ENCODE data around the gene PAPOLB.

PAPOLB gene

DNA sequence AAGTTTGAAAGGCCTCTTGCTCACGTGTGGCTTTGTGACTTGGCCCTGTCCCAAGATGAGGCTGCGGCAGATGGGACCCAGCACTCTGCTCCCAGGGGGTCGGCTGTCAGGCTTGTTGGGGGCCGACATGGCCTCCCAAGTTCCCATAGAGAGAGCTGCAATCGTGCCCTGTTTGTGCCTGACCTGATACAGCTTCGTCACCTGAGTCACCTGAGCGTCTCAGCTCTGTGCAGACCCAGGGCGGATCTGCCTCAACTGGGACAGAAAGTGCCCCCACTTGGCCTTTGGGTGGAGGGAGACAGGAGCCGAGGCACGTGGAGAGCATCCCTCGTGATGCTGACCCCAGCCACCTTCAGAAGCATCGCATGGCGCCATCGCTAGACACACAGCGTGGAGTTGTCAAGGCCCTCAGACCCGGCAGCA is 21.7 kb downstream of the PAPOLB start:
- DNase-seq = no peak

- DNase-seq = no peak
Measured at GRCh38 chr7:4838626-4839334, 23.1 kb downstream of the PAPOLB start.

DNA sequence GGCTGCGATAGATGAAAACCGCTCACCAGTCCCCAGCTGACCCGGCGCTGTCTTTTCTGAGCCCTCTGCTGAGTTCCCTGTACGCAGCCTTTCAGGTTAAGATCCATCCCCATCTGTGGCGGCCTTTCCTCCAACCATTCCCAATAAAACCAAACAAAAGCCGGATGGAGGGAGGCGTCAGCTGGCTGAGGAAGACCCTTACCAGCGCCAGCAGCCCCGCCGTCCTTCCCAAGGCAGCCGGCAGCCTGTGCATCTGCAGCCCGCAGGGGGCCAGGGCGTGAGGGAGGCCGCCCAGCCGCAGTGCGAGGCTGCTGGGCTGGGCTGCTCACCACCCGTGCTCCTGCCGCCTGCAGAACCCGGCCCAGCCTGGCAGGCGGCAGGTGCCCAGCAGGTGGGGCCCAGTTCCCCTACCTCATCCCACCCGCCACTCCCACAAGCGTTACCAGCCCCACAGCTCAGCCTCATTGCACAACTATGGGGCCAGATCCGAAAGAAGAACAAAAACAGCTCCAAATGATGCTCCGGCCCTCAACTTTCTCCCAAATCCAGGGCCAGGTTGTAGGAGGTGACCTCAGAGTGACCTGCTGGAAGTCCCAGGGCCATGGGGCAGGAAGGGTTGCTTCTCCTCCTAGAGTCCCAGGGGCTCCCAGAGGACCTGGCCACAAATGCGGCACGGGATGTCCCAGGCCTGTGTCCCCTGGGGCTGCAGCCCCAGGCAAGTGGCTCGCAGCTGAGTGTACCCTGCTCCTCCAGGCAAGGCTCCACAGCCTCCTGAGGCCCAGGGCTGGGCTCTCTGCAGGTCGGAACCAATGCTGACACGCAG is 23.8 kb downstream of the PAPOLB start:
- DNase-seq = no peak

DNA sequence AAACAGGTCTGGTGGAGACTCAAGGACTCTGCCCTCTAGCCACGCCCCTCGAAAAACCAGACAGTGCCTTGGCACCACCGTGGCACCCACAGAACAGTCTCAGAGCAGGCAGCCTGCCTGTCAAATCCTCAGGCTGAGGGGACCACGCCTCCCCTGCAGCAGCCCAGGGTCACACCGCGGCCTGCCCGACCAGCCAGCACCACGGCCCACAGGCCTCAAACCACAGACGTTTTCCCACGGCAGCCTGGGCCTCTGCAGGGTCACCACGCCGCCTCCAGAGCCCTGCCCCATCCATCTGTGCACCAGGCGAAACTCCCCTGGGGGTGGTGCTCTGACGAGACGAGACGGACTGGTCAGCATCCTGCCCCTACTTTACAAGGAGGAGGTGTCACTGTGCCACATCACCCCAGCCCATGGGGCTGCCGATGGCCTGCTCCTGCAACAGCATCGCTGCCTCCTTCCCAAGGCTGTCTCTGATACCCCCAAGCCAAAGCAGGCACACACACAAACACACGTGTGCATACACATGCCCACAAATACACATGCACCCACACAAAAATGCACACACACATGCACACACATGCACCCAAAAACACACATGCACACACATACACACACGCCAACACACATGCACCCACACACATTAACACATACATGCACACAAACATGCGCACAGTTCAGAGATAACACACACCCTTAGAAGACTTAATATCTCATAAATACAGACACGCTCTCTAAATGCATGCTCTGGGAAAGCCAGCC is 24.6 kb downstream of the PAPOLB start:
- DNase-seq = no peak

- DNase-seq = no peak
Measured at GRCh38 chr7:4836206-4836661, 25.6 kb downstream of the PAPOLB start.

DNA sequence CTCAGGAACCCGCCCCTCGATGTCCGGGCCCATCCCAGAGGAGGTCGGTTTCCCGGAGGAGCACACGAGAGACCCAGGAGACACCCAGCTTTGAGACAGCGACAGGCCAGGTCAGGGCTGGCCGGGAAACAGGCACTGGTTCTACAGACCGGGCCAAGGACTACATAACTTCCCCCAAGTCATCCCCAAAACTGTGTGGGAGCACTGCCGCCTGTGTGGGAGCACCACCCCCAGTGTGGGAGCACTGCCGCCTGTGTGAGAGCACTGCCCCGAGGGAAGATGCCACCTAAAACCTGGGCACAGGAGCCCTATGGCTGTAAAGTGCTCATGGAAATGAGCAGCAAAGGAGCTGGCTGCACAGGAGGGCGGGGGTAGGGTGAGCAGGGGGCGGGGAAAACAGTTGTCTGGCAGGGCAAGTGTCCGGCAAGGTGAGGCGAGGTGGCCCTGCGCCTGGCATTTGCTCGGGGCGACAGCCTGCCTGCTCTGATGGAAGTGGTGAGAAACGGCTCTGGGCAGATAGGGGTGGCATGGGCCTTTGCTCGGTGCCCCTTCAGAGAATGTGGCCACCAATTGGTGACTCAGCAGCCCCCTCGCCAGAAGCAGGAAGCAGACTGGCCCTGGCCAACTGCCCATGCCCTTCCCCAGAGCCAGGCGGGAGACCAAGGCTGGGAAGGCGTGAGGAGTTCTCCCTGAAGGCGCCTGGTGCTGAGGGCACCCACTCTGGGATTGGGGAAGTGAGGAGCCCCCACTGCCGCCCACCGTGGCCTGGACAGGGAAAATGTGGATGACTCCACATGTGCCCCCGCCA is 26.2 kb downstream of the PAPOLB start:
- DNase-seq = no peak

GRCh38 chr7:4834601-4835397 is 27.0 kb downstream of the PAPOLB start:
- no peak for DNase-seq

- no peak for DNase-seq
Measured at GRCh38 chr7:4833691-4834600, 27.9 kb downstream of the PAPOLB start.

DNA sequence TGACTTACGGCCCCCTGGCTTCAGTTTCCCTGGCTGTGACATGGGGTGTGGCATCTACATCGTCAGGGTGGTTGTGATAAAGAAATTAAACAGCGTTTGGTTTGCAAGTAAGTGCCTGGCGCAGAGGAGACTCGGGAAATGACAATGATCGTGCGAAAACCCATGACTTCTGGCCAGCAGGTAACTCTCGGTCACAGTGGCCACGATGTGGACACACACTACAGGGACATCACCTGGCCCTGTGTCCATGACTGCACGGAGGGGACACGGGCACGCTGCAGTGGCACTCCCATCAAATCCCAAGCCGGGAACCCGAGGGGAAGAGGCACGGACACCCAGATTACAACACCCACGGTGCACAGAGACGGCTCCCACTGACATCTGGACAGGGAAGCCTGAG is 28.7 kb downstream of the PAPOLB start:
- no peak for DNase-seq

DNA sequence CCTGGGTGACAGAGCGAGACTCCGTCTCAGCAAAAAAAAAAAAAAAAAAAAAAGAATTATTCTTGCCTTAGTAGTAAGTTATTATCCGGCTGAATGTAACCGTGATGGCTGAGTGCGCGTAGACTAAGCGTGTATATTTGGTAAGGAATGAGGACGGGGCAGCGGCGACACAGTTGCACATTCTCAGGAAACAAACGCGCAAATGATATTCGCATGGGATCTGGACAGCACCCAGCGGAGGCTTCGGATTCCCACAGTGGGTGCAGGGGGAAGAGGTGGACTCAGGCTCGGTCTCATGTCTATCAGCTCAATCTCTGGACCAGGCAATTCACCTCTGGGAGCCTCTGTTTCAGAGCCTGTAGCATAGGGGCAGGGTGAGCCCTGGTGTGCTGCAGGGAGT is 29.1 kb downstream of the PAPOLB start:
- no peak for DNase-seq

DNA sequence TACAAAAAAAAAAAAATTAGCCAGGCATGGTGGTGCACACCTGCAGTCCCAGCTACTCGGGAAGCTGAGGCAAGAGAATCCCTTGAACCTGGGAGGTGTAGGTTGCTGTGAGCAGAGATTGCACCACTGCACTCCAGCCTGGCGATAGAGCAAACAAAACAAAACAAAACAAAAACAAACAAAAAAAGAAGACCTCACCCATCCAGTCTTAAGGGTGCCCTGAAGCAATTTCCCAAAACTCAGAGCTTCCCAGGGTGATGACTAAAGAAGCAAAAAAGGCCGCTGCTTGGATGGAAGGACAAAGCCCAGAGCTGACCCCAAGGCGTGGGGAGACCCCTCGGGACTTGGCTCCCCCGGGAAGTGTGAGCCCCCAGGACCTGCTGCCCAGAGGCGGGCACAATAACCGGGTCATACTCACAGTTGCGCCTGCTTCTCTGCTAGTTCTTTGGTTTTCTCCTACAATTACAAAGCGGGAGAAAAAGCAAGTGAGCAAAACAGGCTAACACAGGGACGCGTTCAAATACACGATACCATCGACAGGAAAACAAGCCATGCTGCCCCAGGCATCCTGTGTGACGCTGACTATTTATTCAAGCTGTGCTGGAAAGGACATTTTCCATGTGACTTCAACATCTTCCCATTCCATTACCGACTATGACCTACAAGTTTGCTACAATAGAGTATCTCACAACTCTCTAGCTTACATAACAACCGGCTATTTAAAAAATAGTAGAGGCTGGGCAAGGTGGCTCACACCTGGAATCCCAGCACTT is 29.9 kb downstream of the PAPOLB start:
- DNase-seq = no peak

GRCh38 chr7:4830176-4830575 is 31.7 kb downstream of the PAPOLB start:
- DNase-seq = peak; percentile 47 to 49

GRCh38 chr7:4828720-4829383 is 33.0 kb downstream of the PAPOLB start:
- DNase-seq = no peak

- no peak for DNase-seq
Measured at GRCh38 chr7:4825081-4825480, 36.7 kb downstream of the PAPOLB start.

- DNase-seq = no peak
Measured at GRCh38 chr7:4824120-4824775, 37.6 kb downstream of the PAPOLB start.

- no peak for DNase-seq
Measured at GRCh38 chr7:4823441-4824119, 38.2 kb downstream of the PAPOLB start.

DNA sequence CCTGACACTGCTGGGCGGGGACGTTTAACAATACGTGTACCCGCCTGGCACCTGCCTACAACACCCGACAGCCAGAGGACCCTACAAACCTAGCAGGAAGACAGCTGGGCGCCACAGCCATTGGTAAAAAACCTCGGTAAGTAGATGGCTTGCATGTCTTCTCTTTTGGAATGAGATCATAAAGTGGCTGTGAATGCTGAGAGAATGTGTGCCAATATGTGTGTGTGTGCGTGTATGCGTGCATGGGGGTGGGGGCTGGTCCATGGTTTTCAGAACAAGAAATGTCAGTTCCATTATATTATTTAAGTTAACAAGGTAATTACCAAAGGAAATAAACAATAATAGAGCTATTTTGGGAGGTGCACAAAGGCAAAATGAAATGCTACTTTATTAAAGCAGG is 39.2 kb downstream of the PAPOLB start:
- DNase-seq = no peak

DNA sequence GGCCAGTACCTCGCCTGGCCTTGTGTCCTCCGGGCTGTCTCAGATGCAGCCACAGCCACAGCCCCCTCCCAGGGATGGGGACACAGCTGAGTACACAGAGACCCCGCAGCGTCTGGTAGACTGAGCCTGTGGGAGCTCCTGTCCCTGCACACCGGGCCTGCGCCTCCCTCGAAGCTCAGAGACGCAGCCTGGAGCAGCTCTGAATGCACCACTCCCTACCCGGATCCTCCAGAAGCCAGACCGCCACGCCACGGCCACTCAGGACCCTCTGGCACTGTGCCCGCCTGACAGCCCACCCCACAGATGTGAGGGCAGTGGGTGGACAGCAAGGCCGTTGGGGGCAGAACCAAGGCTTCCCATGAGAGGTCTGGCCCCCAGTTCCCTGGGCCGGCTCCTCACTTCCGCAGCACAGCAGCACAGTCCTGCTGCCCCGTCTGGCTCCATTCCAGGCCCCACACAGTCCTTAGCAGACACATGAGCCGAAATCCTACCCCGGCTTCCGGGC is 40.8 kb downstream of the PAPOLB start:
- DNase-seq = no peak
